Effector CD8-positive, alpha-beta T cell (primary cell): Measurements from ENCODE around the gene TGIF2.
"Not testable (repeated sequence)": the region's sequence is repeated elsewhere in the genome, so short reads cannot be mapped to it uniquely, and the experiment has no call there.

Source experiments
- DNase-seq: peaks from one replicate; lab custom pipeline; 2025; lab: John Stamatoyannopoulos, UW

Gene TGIF2

GRCh38 chr20:36614781-36615557, 41.6 kb downstream of the TGIF2 start:
- no peak for DNase-seq

GRCh38 chr20:36620917-36621316, 47.5 kb downstream of the TGIF2 start:
- no peak for DNase-seq

GRCh38 chr20:36623444-36623843, 50.0 kb downstream of the TGIF2 start:
- no peak for DNase-seq

GRCh38 chr20:36624068-36624943, 50.9 kb downstream of the TGIF2 start:
- DNase-seq = no peak

GRCh38 chr20:36624944-36625324, 51.5 kb downstream of the TGIF2 start:
- no peak for DNase-seq

GRCh38 chr20:36628076-36628475, 54.7 kb downstream of the TGIF2 start:
- no peak for DNase-seq

- DNase-seq = peak; percentile 5
Measured at GRCh38 chr20:36629719-36630681, 56.6 kb downstream of the TGIF2 start.

- DNase-seq = no peak
Measured at GRCh38 chr20:36631646-36632045, 58.2 kb downstream of the TGIF2 start.

- no peak for DNase-seq
Measured at GRCh38 chr20:36632147-36632486, 58.7 kb downstream of the TGIF2 start.

- no peak for DNase-seq
Measured at GRCh38 chr20:36632487-36633284, 59.3 kb downstream of the TGIF2 start.

GRCh38 chr20:36633285-36633772, 59.9 kb downstream of the TGIF2 start:
- DNase-seq = no peak

GRCh38 chr20:36634342-36634741, 60.9 kb downstream of the TGIF2 start:
- DNase-seq = no peak

GRCh38 chr20:36638876-36639400, 65.5 kb downstream of the TGIF2 start:
- DNase-seq = not testable (repeated sequence)

GRCh38 chr20:36641506-36641843, 68.1 kb downstream of the TGIF2 start:
- no peak for DNase-seq

- no peak for DNase-seq
Measured at GRCh38 chr20:36642136-36642535, 68.7 kb downstream of the TGIF2 start.
